Epidermal melanocyte (primary cell): ENCODE measurements around the gene CACNA1F.
"Not testable (repeated sequence)": the region's sequence is repeated elsewhere in the genome, so short reads cannot be mapped to it uniquely, and the experiment has no call there.

Experiments used
- DNase-seq: peaks from one replicate; pipeline ENCODE4 v3.0.0; 2011; ENCODE audit warnings: low spot score; ENCODE audit not compliant: insufficient read length

The CACNA1F gene

DNA sequence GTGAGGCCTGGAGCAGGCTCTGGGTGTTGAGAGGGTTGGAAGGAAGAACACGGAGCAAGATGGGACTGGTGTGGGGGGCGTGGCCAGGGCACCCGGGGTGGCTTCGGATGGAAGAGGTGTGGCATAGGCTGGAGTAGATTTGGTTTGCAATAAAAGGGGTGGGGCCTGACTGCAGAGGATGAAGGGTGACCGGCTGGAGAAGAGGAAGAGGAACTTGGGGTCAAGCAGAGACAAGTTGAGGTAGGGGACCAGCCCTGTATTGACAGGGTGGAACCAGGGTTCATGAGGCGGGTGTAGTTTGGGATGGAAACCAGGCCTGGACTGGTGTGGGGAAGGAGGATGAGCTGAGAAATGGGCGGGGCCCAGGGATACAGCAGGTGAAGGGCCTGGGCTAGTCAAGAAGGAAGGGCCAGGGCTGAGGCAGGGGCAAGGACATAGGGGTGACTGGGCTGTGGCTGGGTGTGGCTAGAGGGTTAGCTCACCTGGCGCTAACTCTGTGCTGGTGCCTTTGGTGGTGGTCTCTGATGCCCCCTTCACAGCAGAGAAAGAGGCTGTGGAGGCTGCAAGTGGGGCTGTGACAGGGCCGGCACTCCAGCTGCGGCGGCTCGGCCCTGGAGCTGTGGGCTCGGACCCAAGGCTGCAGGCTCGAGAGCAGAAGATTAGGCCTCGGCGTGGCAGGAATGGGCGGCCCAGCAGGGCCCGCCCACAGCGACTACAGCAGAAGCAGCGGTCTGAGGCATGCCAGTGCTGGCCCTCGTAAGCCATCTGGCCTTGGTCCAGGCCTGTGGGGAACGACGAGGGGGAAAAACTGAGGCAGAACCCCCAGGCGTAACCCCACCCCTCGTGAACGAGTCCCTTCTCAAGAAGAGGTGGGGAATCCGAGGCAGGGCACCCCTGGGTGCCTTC is 56.5 kb downstream of the CACNA1F start:
- DNase-seq, result no peak

DNA sequence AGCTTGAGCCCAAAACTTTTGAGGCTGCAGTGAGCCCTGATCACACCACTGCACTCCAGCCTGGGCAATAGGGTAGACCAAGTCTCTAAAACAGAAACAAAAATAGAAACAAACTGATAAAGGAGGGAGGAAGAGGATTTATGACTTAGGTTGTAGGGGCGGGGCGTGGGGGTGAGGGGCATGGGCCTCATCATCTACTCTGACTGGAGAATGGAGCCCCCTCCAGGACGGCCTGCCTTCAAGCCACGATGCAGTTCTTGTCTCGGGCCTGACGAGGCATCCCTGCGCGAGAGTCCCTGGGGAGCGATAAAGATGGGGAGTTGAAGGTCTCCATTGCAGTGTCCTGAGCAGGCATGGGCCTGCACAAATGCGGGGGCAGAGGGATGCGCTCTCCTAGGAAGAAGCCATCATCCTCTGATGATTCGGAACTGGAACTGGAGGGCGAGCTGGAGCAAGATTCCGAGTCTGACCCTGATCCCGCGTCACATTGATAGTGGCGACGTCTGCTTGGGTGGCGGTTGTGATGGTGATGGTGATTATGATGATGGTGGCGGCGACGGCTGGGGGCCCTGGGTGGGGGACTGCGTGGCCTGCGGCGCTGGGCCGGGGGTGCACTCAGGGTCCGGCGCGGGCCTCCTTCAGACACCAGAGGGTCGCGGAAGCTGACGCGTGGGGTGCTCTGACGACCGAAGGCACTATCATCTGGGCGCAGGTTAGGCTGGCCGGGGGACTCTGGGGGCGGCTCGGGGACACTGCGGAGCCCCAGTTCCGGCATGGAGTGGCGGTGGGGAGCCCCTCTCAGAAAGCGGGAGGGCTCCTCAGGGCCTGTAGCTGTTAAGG is 57.5 kb downstream of the CACNA1F start:
- DNase-seq, result no peak

DNA sequence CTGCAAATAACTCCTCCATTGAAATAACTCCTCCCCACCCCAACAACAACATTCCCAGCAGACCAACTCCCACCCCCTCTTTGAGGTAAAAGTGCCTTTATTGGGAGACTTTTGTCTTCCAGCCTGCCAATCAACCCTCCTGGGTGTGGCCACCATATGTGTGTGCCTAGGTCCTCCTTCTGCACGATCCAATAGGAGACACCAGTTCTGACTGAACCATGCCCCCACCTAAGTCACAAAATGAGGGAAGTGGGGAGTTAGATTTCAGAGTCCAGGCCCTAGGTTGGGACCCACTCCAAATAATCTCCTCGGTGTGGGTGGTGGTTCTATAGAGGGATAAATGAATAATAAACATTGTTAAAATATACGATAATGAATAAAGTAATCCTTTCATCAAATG is 58.4 kb downstream of the CACNA1F start:
- DNase-seq, result no peak

DNA sequence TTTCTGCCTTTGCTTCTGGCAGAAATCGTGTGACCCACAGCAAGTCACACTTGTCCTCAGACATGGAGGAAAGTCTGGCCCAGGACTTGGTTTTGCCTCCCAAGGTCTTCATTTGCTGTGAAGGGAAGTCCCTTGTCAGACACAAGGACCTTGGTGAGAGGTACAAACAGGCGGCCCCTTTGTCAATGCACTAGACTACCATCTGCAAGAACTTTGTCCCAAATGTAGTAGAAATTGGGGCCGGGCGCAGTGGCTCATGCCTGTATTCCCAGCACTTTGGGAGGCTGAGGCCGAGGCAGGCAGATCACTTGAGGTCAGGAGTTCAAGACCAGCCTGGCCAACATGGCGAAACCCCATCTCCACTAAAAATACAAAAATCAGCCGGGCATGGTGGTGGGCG is 59.6 kb downstream of the CACNA1F start:
- DNase-seq, result not testable (repeated sequence)

DNA sequence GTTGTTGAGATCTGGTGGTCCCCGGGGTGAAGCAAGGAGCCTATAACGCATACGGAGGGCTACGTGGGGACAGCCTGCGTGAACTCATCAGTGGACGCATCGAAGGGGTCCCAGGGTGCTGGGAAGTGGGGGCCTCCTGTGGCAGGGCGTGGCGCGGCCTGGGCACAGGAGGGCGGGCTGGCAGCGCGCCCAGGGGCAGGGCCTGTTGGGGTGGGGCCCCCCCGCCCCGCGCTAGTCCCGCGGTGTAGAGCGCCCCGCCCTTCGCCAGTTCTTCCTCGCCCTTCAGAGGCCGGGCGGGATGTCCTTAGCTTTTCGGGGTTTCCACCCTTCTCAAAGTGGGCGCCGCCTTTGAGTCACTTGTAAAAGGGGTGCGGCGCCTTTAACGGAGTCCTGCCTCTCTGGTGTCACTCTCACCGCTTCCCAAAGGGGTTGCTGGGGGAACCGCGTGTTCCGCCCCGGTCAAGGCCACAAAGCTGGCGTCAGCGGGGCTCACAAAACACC is 60.8 kb downstream of the CACNA1F start:
- no peak for DNase-seq

DNA sequence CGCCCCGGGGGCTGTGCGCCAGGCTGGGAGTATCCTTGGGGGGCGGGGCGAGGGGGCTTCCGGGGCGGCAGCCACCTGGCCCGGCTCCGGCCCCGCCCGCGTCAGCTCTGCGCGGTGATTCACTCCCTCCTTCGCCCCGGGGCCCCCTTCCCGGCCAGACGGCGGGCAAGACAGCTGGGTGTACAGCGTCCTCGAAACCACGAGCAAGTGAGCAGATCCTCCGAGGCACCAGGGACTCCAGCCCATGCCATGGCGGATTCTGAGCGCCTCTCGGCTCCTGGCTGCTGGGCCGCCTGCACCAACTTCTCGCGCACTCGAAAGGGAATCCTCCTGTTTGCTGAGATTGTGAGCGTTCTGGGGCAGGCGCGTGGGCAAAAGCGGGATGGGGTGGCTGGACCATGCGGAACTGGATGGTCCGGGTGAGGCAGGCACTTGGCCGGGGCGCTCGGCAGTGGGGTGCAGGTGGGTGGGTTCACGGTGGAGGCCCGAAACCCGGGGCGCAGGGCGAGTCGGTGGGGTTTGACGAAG is 61.3 kb downstream of the CACNA1F start, which contains the start of gene PLP2:
TSS of gene PLP2 (plus strand) at position 147 of the 528 bp plus-strand sequence. CDS start at position 250, 103 bp downstream.
- no peak for DNase-seq

DNA sequence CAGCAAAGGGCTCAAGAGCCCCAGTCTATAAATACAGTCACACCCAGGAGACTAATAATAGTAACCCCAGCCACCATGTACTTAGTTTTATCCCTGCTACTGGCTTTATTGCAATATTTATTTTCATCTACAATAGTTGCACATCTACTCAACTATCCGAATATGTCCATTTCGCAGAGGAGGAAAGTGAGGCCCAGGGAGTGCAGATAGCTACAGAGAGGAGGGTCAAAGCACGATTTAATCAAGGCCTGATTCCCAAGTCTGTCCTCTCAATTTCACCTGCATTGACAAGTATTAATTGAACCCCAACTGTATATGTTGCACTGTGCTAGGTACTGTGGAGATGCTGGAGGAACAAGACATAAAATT is 65.4 kb downstream of the CACNA1F start:
- no peak for DNase-seq

DNA sequence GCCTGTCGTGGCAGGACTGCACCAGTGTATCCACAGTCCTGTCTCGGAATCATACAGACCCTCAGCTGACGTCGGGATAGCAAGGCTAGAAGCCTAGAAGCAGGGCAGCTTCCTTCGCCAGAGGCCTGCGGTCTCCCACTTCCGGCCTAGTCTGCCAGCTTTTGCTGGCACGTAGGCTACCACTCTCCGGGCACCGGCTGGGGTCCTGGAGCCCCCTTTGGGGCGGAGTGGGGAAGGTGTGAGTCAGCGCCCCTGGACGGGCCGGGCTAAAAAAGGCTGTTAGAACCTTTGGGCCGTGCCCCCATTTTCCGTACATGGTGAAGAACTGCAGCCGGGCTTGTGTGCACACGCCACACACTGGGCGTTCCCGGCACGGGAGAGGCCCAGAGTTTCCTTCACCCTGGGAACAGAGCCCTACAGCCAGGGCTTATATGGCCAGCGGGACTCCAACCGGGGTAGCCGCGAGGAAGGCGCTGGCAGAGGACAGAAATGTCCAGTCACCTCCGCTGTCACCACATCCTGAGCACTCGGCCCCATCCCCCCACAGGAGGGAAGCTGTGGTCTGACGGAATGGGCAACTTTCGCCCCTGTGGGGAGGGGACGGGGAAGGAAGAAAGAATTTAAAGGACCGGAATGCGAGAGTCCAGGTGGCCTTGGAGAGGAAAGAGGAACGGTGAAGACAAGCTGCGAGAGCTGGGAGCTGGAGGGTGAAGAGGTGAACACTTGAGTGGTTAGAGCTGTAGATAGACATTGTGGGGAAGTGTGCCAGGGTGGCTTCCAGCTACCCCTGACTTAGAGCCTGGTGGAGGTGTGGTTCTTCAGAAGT is 66.0 kb downstream of the CACNA1F start:
- no peak for DNase-seq

DNA sequence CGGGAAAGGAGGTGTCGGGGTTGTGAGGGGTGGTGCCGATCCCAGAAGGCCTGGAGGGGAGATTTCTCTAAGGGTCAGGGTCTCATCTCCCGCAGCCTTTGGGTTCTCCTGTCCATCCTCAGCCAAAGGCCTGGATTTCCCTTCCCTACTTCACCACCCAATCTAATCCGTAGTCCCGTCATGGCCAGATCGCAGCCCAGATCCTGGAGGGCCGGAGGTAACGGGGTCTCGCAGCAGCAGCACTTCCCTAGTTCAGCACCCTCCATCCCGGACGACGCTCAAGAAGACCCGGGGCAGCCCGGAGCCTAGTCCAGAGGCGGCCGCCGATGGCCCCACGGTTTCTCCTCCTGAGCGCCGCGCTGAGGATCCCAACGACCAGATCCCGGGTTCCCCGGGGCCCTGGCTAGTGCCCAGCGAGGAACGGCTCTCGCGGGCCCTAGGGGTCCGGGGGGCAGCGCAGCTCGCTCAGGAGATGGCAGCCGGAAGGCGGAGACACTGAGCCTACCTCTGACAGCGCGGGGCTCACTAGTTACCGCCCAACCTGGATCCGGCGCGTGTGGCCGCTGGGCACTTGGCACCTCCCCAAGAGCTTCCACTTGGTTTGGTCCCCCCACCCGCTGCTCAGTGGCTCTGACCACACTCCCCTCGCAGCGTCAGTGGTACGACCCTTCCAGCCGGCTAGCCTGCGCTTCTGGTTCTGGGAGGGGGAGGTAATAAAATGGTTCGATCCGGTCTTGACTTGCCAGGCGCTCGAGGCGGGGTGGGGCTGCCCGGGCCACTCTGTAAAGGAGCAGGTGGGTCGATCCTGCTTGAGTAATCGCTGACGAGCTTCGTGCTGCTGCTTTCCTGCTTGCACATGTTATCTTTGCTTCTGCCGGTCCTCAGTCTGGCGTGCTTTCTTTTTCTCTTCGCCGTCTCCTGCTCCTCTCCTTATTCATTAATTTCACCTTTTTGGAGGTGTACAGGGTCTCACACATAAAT is 66.9 kb downstream of the CACNA1F start:
- no peak for DNase-seq

DNA sequence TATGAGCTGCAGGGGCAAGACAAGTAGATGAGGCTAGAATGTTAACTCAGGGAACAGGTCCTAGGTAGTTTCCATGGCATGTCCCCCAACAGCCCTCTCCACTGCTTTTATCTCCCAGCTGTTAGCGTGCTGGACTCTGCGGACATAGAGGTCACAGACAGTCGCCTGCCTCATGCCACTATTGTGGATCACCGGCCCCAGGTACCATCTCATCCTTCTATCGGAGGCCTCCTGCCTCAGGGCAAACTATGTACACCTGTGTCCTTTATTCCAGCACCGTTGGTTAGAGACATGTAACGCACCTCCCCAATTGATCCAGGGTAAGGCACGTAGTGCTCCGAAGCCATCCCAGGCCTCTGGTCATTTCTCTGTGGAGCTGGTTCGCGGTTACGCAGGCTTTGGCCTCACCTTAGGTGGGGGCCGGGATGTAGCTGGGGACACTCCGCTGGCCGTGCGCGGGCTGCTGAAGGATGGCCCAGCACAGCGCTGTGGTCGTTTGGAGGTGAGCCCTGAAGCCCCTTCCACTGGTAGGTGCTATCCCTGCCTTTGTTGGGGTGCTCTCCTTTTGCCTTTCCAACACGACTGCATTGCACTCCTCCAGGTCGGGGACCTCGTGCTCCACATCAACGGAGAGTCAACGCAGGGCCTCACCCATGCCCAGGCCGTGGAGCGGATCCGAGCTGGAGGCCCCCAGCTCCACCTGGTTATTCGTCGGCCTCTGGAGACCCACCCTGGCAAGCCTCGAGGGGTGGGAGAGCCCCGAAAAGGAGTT is 68.4 kb downstream of the CACNA1F start:
- no peak for DNase-seq

DNA sequence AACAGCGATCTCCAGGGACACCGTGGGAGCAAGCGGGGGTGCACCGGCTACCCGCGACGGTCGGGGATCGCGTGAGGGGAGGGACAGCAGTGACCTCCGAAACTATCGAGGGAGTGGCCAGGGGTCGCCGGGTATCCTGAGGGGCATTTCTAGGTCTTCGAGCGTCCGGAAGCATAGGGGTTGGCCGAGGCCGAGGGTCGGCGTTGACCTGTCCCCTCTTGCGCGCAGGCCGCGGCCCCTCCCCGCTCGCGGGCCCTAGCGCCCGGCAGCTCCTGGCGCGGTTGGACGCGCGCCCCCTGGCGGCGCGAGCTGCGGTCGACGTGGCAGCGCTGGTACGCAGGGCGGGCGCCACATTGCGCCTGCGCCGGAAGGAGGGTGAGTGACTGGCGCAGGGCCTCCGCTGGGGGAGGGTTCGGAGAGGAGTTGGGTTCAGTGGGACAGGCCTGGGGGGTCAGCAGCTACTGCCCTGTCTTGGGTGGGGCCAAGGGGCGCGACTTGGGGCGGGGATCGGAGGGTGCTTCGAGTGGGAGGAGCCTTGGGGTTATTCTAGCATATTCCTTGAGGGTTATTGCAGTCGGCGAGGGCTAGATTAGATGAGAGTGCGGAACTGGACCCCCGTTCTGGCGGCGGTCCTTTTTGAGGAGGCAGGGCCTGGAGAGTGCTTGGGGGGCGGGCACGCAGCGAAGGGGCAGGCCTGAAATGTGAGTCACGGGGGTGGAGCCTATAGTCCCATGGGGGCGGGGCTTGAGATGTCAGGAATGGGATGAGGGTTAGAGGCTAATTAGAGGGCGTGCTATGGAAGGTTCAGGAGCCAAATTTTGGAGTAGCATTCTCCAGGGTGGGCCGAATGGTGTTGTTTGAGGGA is 69.4 kb downstream of the CACNA1F start:
- DNase-seq, result peak; percentile 54

DNA sequence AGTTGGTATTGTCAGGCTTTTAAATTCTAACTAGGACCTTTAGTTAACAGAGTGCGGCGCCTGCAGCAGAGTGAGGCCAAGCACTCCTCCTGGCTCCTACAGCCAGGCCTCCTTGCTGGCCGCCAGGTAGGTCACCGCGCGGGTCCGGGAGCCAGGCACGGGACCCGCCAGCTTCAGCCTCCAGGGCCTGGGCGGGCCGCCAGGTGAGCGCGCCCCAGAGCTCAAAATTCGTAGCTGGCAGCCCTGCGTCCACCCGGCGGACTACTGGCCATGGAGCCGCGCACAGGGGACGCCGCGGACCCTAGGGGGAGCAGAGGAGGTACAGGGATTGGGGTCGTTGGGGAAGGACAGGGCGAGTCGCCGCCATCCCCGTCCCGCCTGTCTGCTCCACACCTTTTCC is 70.5 kb downstream of the CACNA1F start, which contains the start of gene MAGIX:
TSS of gene MAGIX (plus strand) at position 139 of the 400 bp plus-strand sequence. CDS start at position 271, 132 bp downstream.
- no peak for DNase-seq

DNA sequence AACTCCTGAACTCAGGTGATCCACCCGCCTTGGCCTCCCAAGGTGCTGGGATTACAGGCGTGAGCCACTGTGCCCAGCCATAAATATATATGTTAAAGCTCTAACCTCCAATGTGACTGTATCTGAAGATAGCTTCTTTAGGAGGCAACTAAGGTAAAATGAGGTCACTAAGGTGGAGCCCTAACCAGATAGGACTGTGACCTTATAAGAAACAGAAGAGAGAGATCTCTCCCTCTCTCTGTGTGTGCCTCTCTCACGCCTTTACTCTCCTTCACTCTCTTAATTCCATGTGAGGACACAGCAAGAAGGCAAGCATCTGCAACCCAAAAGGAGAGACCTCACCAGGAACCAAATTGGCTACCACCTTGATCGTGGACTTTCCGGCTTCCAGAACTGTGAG is 71.5 kb downstream of the CACNA1F start:
- no peak for DNase-seq

DNA sequence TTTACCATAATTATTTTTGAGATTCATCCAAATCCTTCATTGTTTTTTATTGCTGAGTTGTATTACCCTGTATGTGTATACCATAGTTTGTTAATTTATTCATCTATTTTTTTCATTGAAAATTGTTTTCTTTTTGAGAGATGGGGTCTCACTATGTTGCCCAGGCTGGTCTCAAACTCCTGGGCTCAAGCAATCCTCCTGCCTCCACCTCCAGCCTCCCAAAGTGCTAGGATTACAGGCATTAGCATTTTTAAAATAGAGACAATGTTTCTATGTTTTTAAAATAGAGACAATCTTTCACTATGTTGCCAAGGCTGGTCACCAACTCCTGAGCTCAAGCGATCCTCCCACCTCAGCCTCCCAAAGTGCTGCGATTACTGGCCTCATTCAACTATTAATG is 72.2 kb downstream of the CACNA1F start:
- no peak for DNase-seq

DNA sequence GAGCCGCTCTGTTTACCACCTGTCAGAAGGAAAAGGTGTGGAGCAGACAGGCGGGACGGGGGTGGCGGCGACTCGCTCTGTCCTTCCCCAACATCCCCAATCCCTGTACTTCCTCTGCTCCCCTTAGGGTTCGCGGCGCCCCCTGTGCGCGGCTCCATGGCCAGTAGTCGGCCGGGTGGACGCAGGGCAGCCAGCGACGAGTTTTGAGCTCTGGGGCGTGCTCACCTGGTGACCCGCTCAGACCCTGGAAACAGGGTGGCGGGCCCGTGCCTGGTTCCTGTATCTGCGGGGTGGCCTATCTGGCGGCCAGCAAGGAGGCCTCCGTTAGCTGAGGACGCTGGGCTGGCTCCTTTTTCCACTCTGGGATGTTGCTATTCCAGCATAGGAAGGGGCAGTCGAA is 75.9 kb downstream of the CACNA1F start:
- no peak for DNase-seq

DNA sequence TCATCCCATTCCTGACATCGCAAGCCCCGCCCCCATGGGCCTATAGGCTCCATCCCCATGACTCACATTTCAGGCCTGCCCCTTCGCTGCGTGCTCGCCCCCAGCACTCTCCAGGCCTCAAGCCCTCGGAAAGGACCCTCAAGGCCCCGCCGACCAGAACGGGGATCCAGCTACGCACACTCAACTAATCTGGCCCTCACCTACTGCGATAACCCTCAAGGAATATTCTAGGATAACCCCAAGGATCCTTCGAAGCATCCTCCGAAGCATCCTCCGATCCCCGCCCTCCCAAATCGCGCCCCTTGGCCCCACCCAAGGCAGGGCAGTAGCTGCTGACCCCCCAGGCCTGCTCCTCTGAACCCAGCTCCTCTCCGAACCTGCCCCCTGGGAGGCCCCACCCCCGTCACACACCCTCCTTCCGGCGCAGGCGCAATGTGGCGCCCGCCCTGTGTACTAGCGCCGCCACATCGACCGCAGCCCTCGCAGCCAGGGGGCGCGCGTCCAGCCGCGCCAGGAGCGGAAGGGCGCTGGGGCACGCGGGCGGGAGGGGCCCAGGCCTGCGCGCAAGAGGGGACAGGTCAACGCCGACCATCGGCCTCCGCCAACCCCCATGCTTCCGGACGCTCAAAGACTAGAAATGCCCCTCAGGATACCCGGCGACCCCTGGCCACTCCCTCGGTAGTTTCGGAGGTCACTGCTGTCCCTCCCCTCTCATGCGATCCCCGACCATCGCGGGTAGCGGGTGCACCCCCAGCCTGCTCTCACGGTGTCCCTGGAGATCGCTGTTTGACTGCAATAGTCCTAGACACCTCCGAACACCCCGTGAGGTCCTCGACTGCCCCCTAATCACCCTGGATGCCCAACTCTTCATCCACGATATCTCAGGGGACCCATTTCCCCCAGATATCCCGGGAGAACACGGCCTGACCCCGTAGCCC is 77.0 kb downstream of the CACNA1F start:
- peak; percentile 76 for DNase-seq
